ENCODE results near the gene HOXB8. TPM values are rescaled to one million over a fixed set of nuclear protein-coding genes. Genes with fewer than 3 reads are reported as not detected.

The HOXB8 gene
- total RNA-seq, 1 donor from 2014 or later, result not detected

DNA sequence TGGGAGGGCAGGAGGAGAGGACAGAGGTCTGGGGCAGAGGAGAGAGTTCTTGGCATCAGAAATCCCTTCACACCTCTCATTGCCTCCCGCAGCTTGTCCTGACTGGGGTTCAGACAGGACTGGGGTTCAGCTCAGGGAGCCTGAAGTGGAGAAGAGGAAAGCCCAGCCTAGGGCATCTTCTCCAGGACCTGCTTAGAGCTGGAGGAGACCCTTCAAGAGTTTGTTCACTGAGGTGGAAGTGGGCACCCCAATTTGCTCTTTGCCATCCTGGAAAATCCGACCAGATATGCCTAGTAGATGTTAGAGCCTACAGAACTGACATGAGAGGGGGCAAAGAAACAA lies 27.0 kb downstream of the HOXB8 start:
- intact Hi-C loops (cut with micrococcal nuclease), result no loop called here

- intact Hi-C loops (cut with micrococcal nuclease), result loop anchor here (1.0 kb wide), 1 partner anchor 207 kb away; no protein-coding TSS in a partner anchor
These were observed 27.6 kb downstream of the HOXB8 start for GRCh38 chr17:48587276-48588073.

GRCh38 chr17:48586355-48587258 lies 28.5 kb downstream of the HOXB8 start:
- intact Hi-C loops (cut with micrococcal nuclease), result loop anchor here (1.0 kb wide), 1 partner anchor 206 kb away; no protein-coding TSS in a partner anchor

DNA sequence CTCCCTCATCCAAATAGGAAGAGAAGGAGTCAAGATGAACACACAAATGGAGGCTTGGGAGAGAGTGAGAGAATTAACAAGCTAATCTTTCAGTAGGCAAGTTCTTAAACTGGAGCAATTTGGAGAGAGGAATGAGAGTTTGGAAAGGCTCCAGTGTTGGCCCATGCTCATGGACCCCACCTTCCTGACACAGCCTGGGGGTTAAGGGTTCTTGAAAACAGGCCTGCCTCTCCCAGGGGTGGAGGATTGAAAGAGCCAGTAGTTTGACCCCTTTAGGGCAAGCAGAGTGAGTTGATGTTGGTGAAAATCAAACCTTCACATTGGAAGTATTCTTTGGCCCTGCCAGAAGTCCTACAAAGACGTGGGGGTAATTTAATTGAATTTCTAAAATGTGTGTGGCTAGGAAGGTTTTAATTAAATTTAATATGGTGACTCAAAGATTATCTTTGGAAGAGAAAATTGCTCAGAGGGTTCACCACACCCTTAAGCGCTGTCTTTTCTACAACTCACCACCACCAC lies 30.8 kb downstream of the HOXB8 start:
- intact Hi-C loops (cut with micrococcal nuclease), result no loop called here

DNA sequence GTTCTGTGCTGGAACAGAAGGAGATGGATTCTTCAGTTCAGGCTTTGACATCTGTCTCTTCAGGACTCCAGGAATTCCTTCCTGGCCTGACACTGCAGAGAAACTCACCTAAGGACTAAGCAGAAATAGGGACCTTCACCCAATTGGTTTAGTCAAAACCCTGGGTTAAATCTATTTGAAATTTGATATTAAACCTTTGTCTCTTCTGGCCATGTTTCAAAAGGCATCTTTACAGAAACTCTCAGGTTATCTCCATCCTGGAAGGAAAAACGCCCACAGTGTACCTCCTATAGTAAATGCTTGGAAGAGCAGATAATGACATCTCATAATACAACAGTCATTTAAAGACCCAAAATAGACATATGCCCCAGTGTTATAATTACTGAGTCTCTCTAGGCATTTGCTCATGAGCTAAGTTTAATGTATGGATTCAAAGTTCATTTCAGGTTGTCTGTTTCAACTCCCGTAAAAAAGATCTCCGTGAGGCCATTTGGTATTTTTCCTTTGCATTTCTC lies 31.3 kb downstream of the HOXB8 start:
- intact Hi-C loops (cut with micrococcal nuclease), result no loop called here

- intact Hi-C loops (cut with micrococcal nuclease), result no loop called here
These were observed 32.4 kb downstream of the HOXB8 start for GRCh38 chr17:48582750-48583069.

GRCh38 chr17:48579760-48580554 lies 35.1 kb downstream of the HOXB8 start:
- intact Hi-C loops (cut with micrococcal nuclease), result loop anchor here (2.0 kb wide), 2 partner anchors 37 to 69 kb away; no protein-coding TSS in a partner anchor

GRCh38 chr17:48579471-48579759 lies 35.7 kb downstream of the HOXB8 start:
- intact Hi-C loops (cut with micrococcal nuclease), result loop anchor here (2.0 kb wide), 2 partner anchors 37 to 69 kb away; no protein-coding TSS in a partner anchor

GRCh38 chr17:48578616-48579470 lies 36.2 kb downstream of the HOXB8 start:
- intact Hi-C loops (cut with micrococcal nuclease), result loop anchor here (2.0 kb wide), 2 partner anchors 36 to 68 kb away; no protein-coding TSS in a partner anchor

GRCh38 chr17:48577946-48578615 lies 37.0 kb downstream of the HOXB8 start, which contains the start of gene HOXB4:
Gene HOXB4 (minus strand): TSS chr17:48578350. CDS start chr17:48578319, 31 bp downstream.
- intact Hi-C loops (cut with micrococcal nuclease), result loop anchor here (2.0 kb wide), 2 partner anchors 35 to 67 kb away; no protein-coding TSS in a partner anchor

DNA sequence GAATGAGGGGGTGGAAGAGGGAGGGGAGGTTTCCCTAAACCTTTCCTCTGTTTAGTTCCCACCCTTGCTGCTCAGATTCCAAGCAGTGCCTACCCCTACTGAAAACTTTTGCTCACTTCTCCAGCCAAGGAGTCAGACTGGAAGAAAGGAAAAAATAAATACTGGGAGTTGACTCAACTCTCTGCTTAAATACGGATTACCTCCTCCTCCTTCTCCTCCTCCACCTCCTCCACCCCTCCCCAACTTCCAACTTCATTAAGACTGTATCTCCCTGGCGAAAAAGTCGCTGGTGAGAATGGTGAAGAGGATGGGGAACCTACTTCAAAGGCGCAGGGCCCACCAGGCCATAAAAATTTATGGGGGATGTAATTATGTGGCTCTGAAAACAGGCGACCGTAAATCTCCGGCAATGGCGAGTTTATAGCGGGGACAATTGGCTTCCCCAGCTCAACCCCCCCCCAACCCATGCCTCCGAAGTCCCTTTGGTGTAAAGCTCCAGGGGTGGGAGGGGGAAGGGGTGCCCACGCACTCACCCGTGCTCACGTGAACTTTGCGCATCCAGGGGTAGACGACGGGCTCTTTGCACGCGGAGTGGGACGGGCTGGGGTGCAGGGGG lies 37.7 kb downstream of the HOXB8 start:
- intact Hi-C loops (cut with micrococcal nuclease), result no loop called here

- intact Hi-C loops (cut with micrococcal nuclease), result no loop called here
These were observed 38.4 kb downstream of the HOXB8 start for GRCh38 chr17:48576479-48577309.

DNA sequence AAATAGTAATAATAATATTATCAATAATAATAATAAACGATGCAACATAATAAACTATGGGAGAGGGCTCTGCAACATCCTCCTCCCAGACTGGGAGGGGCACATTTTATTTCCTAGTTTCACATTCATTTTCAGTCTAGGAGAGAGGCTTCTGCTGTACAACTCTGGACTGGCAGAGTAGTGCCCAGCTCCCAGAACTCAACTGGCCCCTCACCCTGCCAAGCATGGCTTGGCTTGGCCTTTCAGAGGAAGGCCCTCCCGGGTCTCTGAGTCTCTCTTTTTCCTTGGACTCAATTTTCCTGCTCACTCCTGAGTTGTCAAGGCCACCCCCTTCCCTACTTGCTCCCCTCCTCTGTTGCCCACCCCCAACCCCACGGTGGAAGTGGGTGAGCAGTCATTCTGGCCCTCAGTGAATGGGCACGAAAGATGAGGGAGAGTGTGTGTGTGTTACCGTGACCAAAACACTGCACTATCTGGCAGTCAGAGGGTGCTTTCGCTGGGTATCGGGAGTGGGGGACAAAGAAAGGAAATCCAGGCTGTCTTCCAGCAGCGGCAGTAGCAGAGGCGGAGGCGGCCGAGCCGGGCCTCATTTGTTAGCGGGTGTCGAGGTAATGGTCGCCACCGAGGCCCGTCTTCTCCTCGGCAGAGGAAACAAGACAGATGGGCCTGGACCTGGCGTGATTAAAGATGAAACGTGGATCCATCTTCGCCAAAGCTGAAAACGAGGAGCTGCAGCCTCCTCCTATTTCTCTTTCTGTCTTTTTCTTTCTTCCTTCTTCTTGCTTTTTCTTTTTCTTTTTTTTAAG lies 39.2 kb downstream of the HOXB8 start:
- intact Hi-C loops (cut with micrococcal nuclease), result no loop called here

GRCh38 chr17:48575066-48575582 lies 40.0 kb downstream of the HOXB8 start:
- intact Hi-C loops (cut with micrococcal nuclease), result no loop called here

GRCh38 chr17:48574505-48575065 lies 40.5 kb downstream of the HOXB8 start:
- intact Hi-C loops (cut with micrococcal nuclease), result no loop called here

- intact Hi-C loops (cut with micrococcal nuclease), result no loop called here
These were observed 43.2 kb downstream of the HOXB8 start for GRCh38 chr17:48571826-48572417.
